ENCODE data around the gene OR2T6. TPM values are rescaled to one million over a fixed set of nuclear protein-coding genes. Genes with fewer than 3 reads are reported as not detected.

The OR2T6 gene
- total and polyA plus RNA-seq, 2 donors (not counting 3 experiments of a cell fraction or from before 2014, with no cell fraction given) = not detected

GRCh38 chr1:248404024-248404423 is 28.5 kb downstream of the OR2T6 start:
- Histone ChIP-seq H3K9me1 (replicated peaks; ENCODE audit: control insufficient read depth, extremely low read depth, insufficient read depth, low read length) (no peaks in the 10 kb centered on the region), H3K4me1 (ENCODE audit: control insufficient read depth, extremely low read depth, insufficient read depth, low read length) (no peaks in the 10 kb centered on the region), H3K4me2 (ENCODE audit: insufficient read depth, low read length) (no peak overlapping the region), H3K9ac (replicated peaks; ENCODE audit: extremely low read depth, insufficient read depth, low read length) (no peak overlapping the region), H3K9me3 (replicated peaks; ENCODE audit: control insufficient read depth, insufficient read depth, low read length) (peaks cover 3% of the 10 kb centered on the region), H3K27ac (ENCODE audit: insufficient read depth, low read depth, low read length) (no peak overlapping the region), H2AFZ (ENCODE audit: low read depth, low read length) (no peak overlapping the region), H3K36me3 (ENCODE audit: control insufficient read depth in 2 of 2, extremely low read depth in 1 of 2, insufficient read depth in 2 of 2, low read length in 2 of 2) (no peaks in the 10 kb centered on the region), H3K79me2 (ENCODE audit: control insufficient read depth, insufficient read depth, low read length) (no peaks in the 10 kb centered on the region), H3K27me3 (ENCODE audit: control insufficient read depth in 2 of 2, insufficient read depth in 2 of 2, low read length in 2 of 2) (no peaks in the 10 kb centered on the region), H3K4me3 (replicated peaks in 1 of 3; ENCODE audit: insufficient read depth in 1 of 3, low read depth in 1 of 3, low read length in 3 of 3) (no peak overlapping the region), H4K20me1 (replicated peaks; ENCODE audit: control insufficient read depth, extremely low read depth, insufficient read depth, low read length) (no peaks in the 10 kb centered on the region)
- DNase-seq (ENCODE audit: low read depth, low spot score) (peak; percentile 30), FAIRE-seq (peak; percentile 76)
- TF ChIP-seq EZH2 (IDR thresholded peaks at IDR 0.05; ENCODE audit: borderline replicate concordance, low read depth, low read length, severe bottlenecking) (no peak), JUN (IDR thresholded peaks at IDR 0.05; ENCODE audit: borderline replicate concordance, insufficient read depth, insufficient read length, low read depth) (no peak), POLR2AphosphoS5 (IDR thresholded peaks at IDR 0.05; ENCODE audit: insufficient read depth, low read depth, low read length) (no peak), FOS (IDR thresholded peaks at IDR 0.05; ENCODE audit: borderline replicate concordance, insufficient read depth, low read length) (no peak), MAX (IDR thresholded peaks at IDR 0.05; ENCODE audit: insufficient read depth, insufficient read length) (no peak), POLR2A (IDR thresholded peaks at IDR 0.05; ENCODE audit: low read depth, low read length) (no peak), MYC (IDR thresholded peaks at IDR 0.05; ENCODE audit: low read depth, low read length) (no peak), CTCF (IDR thresholded peaks at IDR 0.05; ENCODE audit: extremely low read depth in 1 of 2, insufficient read depth in 1 of 2, low read depth in 1 of 2, low read length in 2 of 2) (no peak), GATA2 (IDR thresholded peaks at IDR 0.05; ENCODE audit: insufficient read depth, insufficient read length, low read depth, low read length) (no peak)
- intact Hi-C loops (cut with micrococcal nuclease) = no loop called here
- ChIA-PET CTCF (no interaction called here), POLR2A (no interaction called here)
- BruUV-seq (replicated peaks) = no TSS peak
- dilution Hi-C loops (cut with MboI; ENCODE audit: extremely low pct_ligation_motif_present, low sequenced_read_pairs) = no loop called here

Data from endothelial cell of umbilical vein (primary cell).